Mammary epithelial cell (primary cell): ENCODE data around the gene ALDOA.

ENCODE experiments used
- CTCF ChIP-seq, 2 donors: IDR thresholded peaks in 1 of 2; conservative IDR thresholded peaks in 1 of 2; 2 replicates each; pipeline ENCODE4 v1.5.1; 2011 to 2012; ENCODE audit warnings: inconsistent platforms in 2 of 2, low read length in 2 of 2, mild to moderate bottlenecking in 2 of 2, control low read depth in 1 of 2, low read depth in 1 of 2; ENCODE audit not compliant: insufficient read depth in 1 of 2; ENCODE audit errors: extremely low read depth in 1 of 2
- EZH2 ChIP-seq: IDR thresholded peaks from 2 replicates; pipeline ENCODE4 v1.6.1; 2012; ENCODE audit warnings: low read length, inconsistent platforms, borderline replicate concordance

- TF ChIP-seq CTCF (conservative IDR thresholded peaks at IDR 0.05 in 1 of 2, IDR thresholded peaks at IDR 0.05 in 1 of 2; ENCODE audit: extremely low read depth in 1 of 2, insufficient read depth in 1 of 2, low read depth in 1 of 2, low read length in 2 of 2) (no peak), EZH2 (no peak)
These were observed 1.4 kb downstream of the ALDOA start for GRCh38 chr16:30066761-30067583.
